Trophoblast cell (in vitro differentiated cells and primary cell): ENCODE results near the gene CAD.

Experiments used
- DNase-seq, 2 donors: peaks; one replicate each; pipeline ENCODE4 v3.0.0-alpha.2; 2016
- H2AFZ ChIP-seq: 2 replicates; pipeline ENCODE4 v1.6.1; 2013; ENCODE audit warnings: low read length, moderate library complexity, mild to moderate bottlenecking; ENCODE audit not compliant: insufficient read depth, poor library complexity
- H2AK5ac ChIP-seq: 2 replicates; pipeline ENCODE4 v1.6.1; 2013; ENCODE audit warnings: mild to moderate bottlenecking, low read length
- H2BK120ac ChIP-seq: 2 replicates; pipeline ENCODE4 v1.6.1; 2013; ENCODE audit warnings: low read length, mild to moderate bottlenecking, moderate library complexity; ENCODE audit not compliant: insufficient read depth, poor library complexity
- H2BK12ac ChIP-seq: 2 replicates; pipeline ENCODE4 v1.6.1; 2013; ENCODE audit warnings: mild to moderate bottlenecking, low read length, moderate library complexity
- H2BK5ac ChIP-seq: 2 replicates; pipeline ENCODE4 v1.6.1; 2013; ENCODE audit warnings: low read length, low read depth, moderate library complexity, mild to moderate bottlenecking; ENCODE audit not compliant: poor library complexity
- H3K14ac ChIP-seq: 2 replicates; pipeline ENCODE4 v1.6.1; 2013; ENCODE audit warnings: mild to moderate bottlenecking, low read length
- H3K18ac ChIP-seq: 2 replicates; pipeline ENCODE4 v1.6.1; 2013; ENCODE audit warnings: mild to moderate bottlenecking, low read length
- H3K23ac ChIP-seq: 2 replicates; pipeline ENCODE4 v1.6.1; 2013; ENCODE audit warnings: low read length
- H3K27ac ChIP-seq: 2 replicates; pipeline ENCODE4 v1.5.1; 2013; ENCODE audit warnings: low read depth, mild to moderate bottlenecking, inconsistent platforms, low read length, moderate library complexity
- H3K27me3 ChIP-seq: 2 replicates; pipeline ENCODE4 v1.6.1; 2013; ENCODE audit warnings: inconsistent platforms, mild to moderate bottlenecking, low read length, moderate library complexity; ENCODE audit not compliant: insufficient read depth
- H3K36me3 ChIP-seq, 2 experiments: 1 replicate in 1 of 2; 2 replicates in 1 of 2; pipeline ENCODE4 v1.6.1; 2013; ENCODE audit warnings: low read length in 2 of 2, mild to moderate bottlenecking in 2 of 2, moderate library complexity in 1 of 2; ENCODE audit not compliant: insufficient read depth in 2 of 2, control insufficient read depth in 1 of 2
- H3K4ac ChIP-seq: 2 replicates; pipeline ENCODE4 v1.6.1; 2013; ENCODE audit warnings: low read depth, mild to moderate bottlenecking, low read length, moderate library complexity
- H3K4me1 ChIP-seq, 2 experiments: 1 replicate in 1 of 2; 2 replicates in 1 of 2; pipeline ENCODE4 v1.6.1; 2013; ENCODE audit warnings: low read length in 2 of 2, mild to moderate bottlenecking in 2 of 2, moderate library complexity in 1 of 2; ENCODE audit not compliant: insufficient read depth in 2 of 2, control insufficient read depth in 1 of 2
- H3K4me2 ChIP-seq: 2 replicates; pipeline ENCODE4 v1.6.1; 2013; ENCODE audit warnings: inconsistent platforms, mild to moderate bottlenecking, low read length, moderate library complexity
- H3K4me3 ChIP-seq: 2 replicates; pipeline ENCODE4 v1.5.1; 2013; ENCODE audit warnings: mild to moderate bottlenecking, low read depth, low read length, inconsistent platforms
- H3K79me1 ChIP-seq: one replicate; pipeline ENCODE4 v1.6.1; 2013; ENCODE audit warnings: low read length
- H3K79me2 ChIP-seq: 2 replicates; pipeline ENCODE4 v1.6.1; 2013; ENCODE audit warnings: low read length, mild to moderate bottlenecking; ENCODE audit not compliant: control insufficient read depth, insufficient read depth, poor library complexity
- H3K9ac ChIP-seq: 2 replicates; pipeline ENCODE4 v1.6.1; 2013; ENCODE audit warnings: mild to moderate bottlenecking, low read length
- H3K9me3 ChIP-seq: 2 replicates; pipeline ENCODE4 v1.6.1; 2013; ENCODE audit warnings: low read depth, mild to moderate bottlenecking, control low read depth, inconsistent platforms, low read length; ENCODE audit not compliant: insufficient read depth
- H4K12ac ChIP-seq: 2 replicates; pipeline ENCODE4 v1.6.1; 2013; ENCODE audit warnings: low read depth, mild to moderate bottlenecking, low read length, moderate library complexity
- H4K8ac ChIP-seq: 2 replicates; pipeline ENCODE4 v1.6.1; 2013; ENCODE audit warnings: low read depth, mild to moderate bottlenecking, low read length, moderate library complexity
- H4K91ac ChIP-seq: one replicate; pipeline ENCODE4 v1.6.1; 2013; ENCODE audit warnings: low read depth, mild to moderate bottlenecking, low read length, moderate library complexity
- WGBS: extraction: QIAGEN DNeasy Blood & Tissue Kit; methylation state at CpG from one replicate; pipeline ENCODE4 v1.1.7; 2013; ENCODE audit warnings: missing lambda C conversion rate; ENCODE audit not compliant: insufficient read length, insufficient coverage; ENCODE audit errors: extremely low coverage; 5-methylcytosine and 5-hydroxymethylcytosine counted together

The CAD gene

GRCh38 chr2:27236626-27237025 is 19.5 kb downstream of the CAD start:
- no peak overlapping the region for H3K4me3 ChIP-seq
- H3K79me2 ChIP-seq = no peaks in the 10 kb centered on the region
- no peaks in the 10 kb centered on the region for H3K4me1 ChIP-seq
- no peak overlapping the region for H4K12ac ChIP-seq
- H3K23ac ChIP-seq = no peak overlapping the region
- DNase-seq = no peak
- no CpG with 5 or more reads among the region's 3 CpGs for WGBS
- H2AFZ ChIP-seq = no peak overlapping the region
- H2BK5ac ChIP-seq = no peak overlapping the region
- H2BK12ac ChIP-seq = no peak overlapping the region
- H3K4ac ChIP-seq = no peak overlapping the region
- H3K18ac ChIP-seq = no peak overlapping the region
- no peak overlapping the region for H3K27ac ChIP-seq
- no peak overlapping the region for H4K91ac ChIP-seq
- H3K9ac ChIP-seq = no peak overlapping the region
- H4K8ac ChIP-seq = no peak overlapping the region
- H2BK120ac ChIP-seq = no peak overlapping the region
- no peak overlapping the region for H3K14ac ChIP-seq
- no peak overlapping the region for H2AK5ac ChIP-seq
- no peak overlapping the region for H3K4me2 ChIP-seq
- no peaks in the 10 kb centered on the region for H3K27me3 ChIP-seq
- peaks cover 93 to 94% of the 10 kb centered on the region in 2 experiments for H3K36me3 ChIP-seq
- H3K79me1 ChIP-seq = no peaks in the 10 kb centered on the region
- peaks cover 9% of the 10 kb centered on the region for H3K9me3 ChIP-seq

- H3K79me1 ChIP-seq = no peaks in the 10 kb centered on the region
- H2AK5ac ChIP-seq = no peak overlapping the region
- H3K4ac ChIP-seq = no peak overlapping the region
- H3K9me3 ChIP-seq = peaks cover 8% of the 10 kb centered on the region
- no peak overlapping the region for H3K14ac ChIP-seq
- no peak overlapping the region for H4K12ac ChIP-seq
- no peak overlapping the region for H4K8ac ChIP-seq
- H3K9ac ChIP-seq = no peak overlapping the region
- no peaks in the 10 kb centered on the region for H3K27me3 ChIP-seq
- no peaks in the 10 kb centered on the region for H3K4me1 ChIP-seq
- no peak overlapping the region for H3K4me2 ChIP-seq
- H2BK120ac ChIP-seq = no peak overlapping the region
- H3K79me2 ChIP-seq = no peaks in the 10 kb centered on the region
- no peak overlapping the region for H3K23ac ChIP-seq
- H2BK12ac ChIP-seq = no peak overlapping the region
- H3K4me3 ChIP-seq = no peak overlapping the region
- H3K27ac ChIP-seq = no peak overlapping the region
- no peak for DNase-seq
- no CpG with 5 or more reads among the region's 15 CpGs for WGBS
- H3K18ac ChIP-seq = no peak overlapping the region
- peaks cover 93 to 94% of the 10 kb centered on the region in 2 experiments for H3K36me3 ChIP-seq
- H2AFZ ChIP-seq = no peak overlapping the region
- H4K91ac ChIP-seq = no peak overlapping the region
- H2BK5ac ChIP-seq = no peak overlapping the region
Observed at GRCh38 chr2:27237341-27237945, 20.3 kb downstream of the CAD start.

DNA sequence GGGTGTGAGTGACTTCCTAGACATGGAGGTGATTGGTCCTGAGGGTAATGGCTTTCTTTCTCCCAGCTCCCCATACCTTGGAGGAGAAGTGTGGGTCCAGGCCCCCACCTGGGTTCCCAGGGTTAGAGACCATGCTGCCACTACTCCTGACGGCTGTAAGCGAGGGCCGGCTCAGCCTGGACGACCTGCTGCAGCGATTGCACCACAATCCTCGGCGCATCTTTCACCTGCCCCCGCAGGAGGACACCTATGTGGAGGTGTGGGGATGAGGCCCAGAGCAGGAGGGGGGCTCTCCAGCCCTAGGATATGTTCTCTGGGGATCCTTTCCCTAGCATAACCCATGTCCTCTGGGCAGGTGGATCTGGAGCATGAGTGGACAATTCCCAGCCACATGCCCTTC is 21.8 kb downstream of the CAD start:
- Histone ChIP-seq H3K27me3 (no peaks in the 10 kb centered on the region), H3K9ac (no peak overlapping the region), H2BK120ac (no peak overlapping the region), H3K79me1 (no peaks in the 10 kb centered on the region), H2BK12ac (no peak overlapping the region), H4K91ac (no peak overlapping the region), H2AFZ (no peak overlapping the region), H3K36me3 (peaks cover 94% of the 10 kb centered on the region in 2 experiments), H3K4me3 (no peak overlapping the region), H4K8ac (no peak overlapping the region), H2AK5ac (no peak overlapping the region), H3K9me3 (peaks cover 9% of the 10 kb centered on the region), H4K12ac (no peak overlapping the region), H3K4me2 (no peak overlapping the region), H3K4ac (no peak overlapping the region), H2BK5ac (no peak overlapping the region), H3K79me2 (no peaks in the 10 kb centered on the region), H3K14ac (no peak overlapping the region), H3K4me1 (no peaks in the 10 kb centered on the region), H3K18ac (no peak overlapping the region), H3K27ac (no peak overlapping the region), H3K23ac (no peak overlapping the region)
- WGBS = no CpG with 5 or more reads among the region's 8 CpGs
- DNase-seq = no peak

DNA sequence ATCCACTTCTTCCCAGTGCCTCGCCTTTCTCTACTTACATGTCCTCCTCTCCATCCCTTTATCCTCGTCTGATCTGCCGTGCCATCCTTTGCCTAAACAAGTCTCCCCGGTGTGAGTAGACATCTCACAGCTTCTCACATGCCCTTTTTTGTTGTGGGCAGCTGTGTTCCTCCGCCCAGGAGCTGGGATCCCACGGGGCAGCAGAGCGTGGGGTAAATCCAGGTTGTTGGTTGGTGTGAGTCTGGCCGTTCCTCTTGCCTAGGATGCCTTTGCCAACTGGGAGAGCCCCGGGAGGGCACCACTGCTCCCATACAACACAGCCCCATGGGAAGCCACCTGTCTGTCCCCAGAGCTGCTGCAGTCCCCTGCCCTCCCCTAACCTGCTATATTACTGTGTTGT is 23.2 kb downstream of the CAD start:
- WGBS = no CpG with 5 or more reads among the region's 9 CpGs

More for the DNA sequence above, 23.2 kb downstream of the CAD start:
- H3K4me1 ChIP-seq = no peaks in the 10 kb centered on the region
- no peak overlapping the region for H4K12ac ChIP-seq
- no peak overlapping the region for H3K4me3 ChIP-seq
- no peak overlapping the region for H2AK5ac ChIP-seq
- peaks cover 85 to 92% of the 10 kb centered on the region in 2 experiments for H3K36me3 ChIP-seq
- H3K27me3 ChIP-seq = no peaks in the 10 kb centered on the region
- no peak overlapping the region for H3K27ac ChIP-seq
- no peak overlapping the region for H2BK120ac ChIP-seq
- H3K18ac ChIP-seq = no peak overlapping the region
- no peaks in the 10 kb centered on the region for H3K79me2 ChIP-seq
- H3K79me1 ChIP-seq = no peaks in the 10 kb centered on the region
- no peak for DNase-seq
- H4K91ac ChIP-seq = no peak overlapping the region
- H2BK5ac ChIP-seq = no peak overlapping the region
- no peak overlapping the region for H3K4ac ChIP-seq
- no peak overlapping the region for H3K9ac ChIP-seq
- no peak overlapping the region for H4K8ac ChIP-seq
- no peak overlapping the region for H2AFZ ChIP-seq
- no peak overlapping the region for H3K14ac ChIP-seq
- H3K23ac ChIP-seq = no peak overlapping the region
- H3K4me2 ChIP-seq = no peak overlapping the region
- H3K9me3 ChIP-seq = peaks cover 9% of the 10 kb centered on the region
- no peak overlapping the region for H2BK12ac ChIP-seq
